Kidney (tissue), 14 donors: ENCODE data around the gene PHF1. TPM values are rescaled to one million over a fixed set of nuclear protein-coding genes. Genes with fewer than 3 reads are reported as not detected.

Source experiments
- DNase-seq, 5 donors: peaks; one replicate each; pipeline ENCODE4 v3.0.0-alpha.2; 2013 to 2020
- FAIRE-seq: peaks from 2 replicates; lab custom pipeline; 2012; peaks lifted over from hg19 to GRCh38; lab: Jason Lieb, UNC
- H3K27ac ChIP-seq, 2 donors: one replicate each; pipeline ENCODE4 v1.7.0; 2013; ENCODE audit warnings: low read depth in 2 of 2, low read length in 2 of 2, inconsistent platforms in 1 of 2
- H3K27me3 ChIP-seq: one replicate; pipeline ENCODE4 v1.7.1; 2013; ENCODE audit warnings: low read length, inconsistent platforms; ENCODE audit not compliant: control insufficient read depth, insufficient read depth
- H3K36me3 ChIP-seq, 3 donors: one replicate each; pipeline versions ENCODE4 v1.7.0 to v1.7.1; 2013; ENCODE audit warnings: low read length in 3 of 3, control low read depth in 1 of 3, inconsistent platforms in 1 of 3; ENCODE audit not compliant: insufficient read depth in 3 of 3, control insufficient read depth in 2 of 3
- H3K4me1 ChIP-seq, 3 donors: one replicate each; pipeline versions ENCODE4 v1.7.0 to v1.7.1; 2013; ENCODE audit warnings: low read length in 3 of 3, inconsistent platforms in 1 of 3, low read depth in 1 of 3; ENCODE audit not compliant: control insufficient read depth in 2 of 3, insufficient read depth in 2 of 3
- H3K4me3 ChIP-seq, 3 donors: one replicate each; pipeline versions ENCODE4 v1.7.0 to v1.8.1; 2013; ENCODE audit warnings: low read length in 3 of 3, control low read depth in 1 of 3, inconsistent platforms in 1 of 3
- H3K9ac ChIP-seq, 3 donors: one replicate each; pipeline versions ENCODE4 v1.7.0 to v1.7.1; 2013; ENCODE audit warnings: low read length in 3 of 3, control low read depth in 1 of 3, inconsistent platforms in 1 of 3
- H3K9me3 ChIP-seq, 3 donors: one replicate each; pipeline versions ENCODE4 v1.7.0 to v1.7.1; 2013; ENCODE audit warnings: low read length in 3 of 3, control low read depth in 1 of 3, inconsistent platforms in 1 of 3; ENCODE audit not compliant: control insufficient read depth in 2 of 3, insufficient read depth in 1 of 3
- CTCF ChIP-seq: IDR thresholded peaks from 3 replicates; pipeline ENCODE4 v1.5.1; 2012; ENCODE audit warnings: mild to moderate bottlenecking, moderate library complexity, borderline replicate concordance; ENCODE audit not compliant: insufficient read depth; ENCODE audit errors: extremely low read depth
- intact Hi-C: fragments of 100-400 bp; cut with DNase I; formaldehyde crosslinking; loops from one replicate; pipeline ENCODE4 v1.11.1; 2022
- polyA plus RNA-seq: library from polyadenylated mRNA; stranded (reverse); fragments of 350-450 nt; fragmentation: Illumina TruSeq; extraction: RNeasy Lipid Tissue Mini Kit (QIAGEN cat#74804); gene quantifications from one replicate; pipeline ENCODE4 v1.2.3, GENCODE V29; 2014; ENCODE audit warnings: low read depth, low replicate concordance; ENCODE audit not compliant: insufficient read depth
- total RNA-seq: library from RNA; stranded (reverse); fragmentation: NEBNext Ultra II Directional; extraction: Animal tissue kit (Norgen Biotek cat#: 25700); gene quantifications from one replicate; pipeline ENCODE4 v1.2.1, GENCODE V29; 2021
- donor health status: control.
- donor health status: control.
- donor health status: control.
- donor health status: control.
- donor health status: control.
- donor health status: DM: yes; HTN: yes; CAD: no.
- donor health status: Normal renal cell carcinoma (clear cell type).

The PHF1 gene
- total and polyA plus RNA-seq, 2 donors from 2014 or later: 63.8 to 87.6 TPM

GRCh38 chr6:33450434-33450833 is 39.6 kb downstream of the PHF1 start:
- Histone ChIP-seq H3K4me1 (peaks cover 0 to 9% (median 0%) of the 10 kb centered on the region in 3 donors), H3K9me3 (no peaks in the 10 kb centered on the region), H3K9ac (no peak overlapping the region), H3K4me3 (no peak overlapping the region), H3K27me3 (no peaks in the 10 kb centered on the region), H3K27ac (no peak overlapping the region), H3K36me3 (no peaks in the 10 kb centered on the region)
- no peak for TF ChIP-seq CTCF
- DNase-seq (no peak), FAIRE-seq (no peak)
- intact Hi-C loops: no loop called here

GRCh38 chr6:33451606-33452005 is 40.8 kb downstream of the PHF1 start:
- no peak overlapping the region for H3K27ac ChIP-seq
- H3K9me3 ChIP-seq: no peaks in the 10 kb centered on the region
- H3K9ac ChIP-seq: no peak overlapping the region
- intact Hi-C loops: no loop called here
- H3K4me3 ChIP-seq: no peak overlapping the region
- TF ChIP-seq CTCF: no peak
- H3K36me3 ChIP-seq: peaks cover 0 to 3% (median 0%) of the 10 kb centered on the region in 3 donors
- FAIRE-seq: no peak
- peak in 1 of 5 donors; percentile 39 for DNase-seq
- H3K27me3 ChIP-seq: no peaks in the 10 kb centered on the region
- peaks cover 0 to 9% (median 0%) of the 10 kb centered on the region in 3 donors for H3K4me1 ChIP-seq

GRCh38 chr6:33452496-33452895 is 41.7 kb downstream of the PHF1 start:
- FAIRE-seq: no peak
- Histone ChIP-seq H3K9me3 (no peaks in the 10 kb centered on the region), H3K4me3 (no peak overlapping the region), H3K4me1 (peaks cover 0 to 9% (median 0%) of the 10 kb centered on the region in 3 donors), H3K9ac (peak overlapping the region in 1 of 3 donors; percentile 19), H3K36me3 (peaks cover 0 to 3% (median 3%) of the 10 kb centered on the region in 3 donors), H3K27me3 (no peaks in the 10 kb centered on the region), H3K27ac (no peak overlapping the region)
- intact Hi-C loops: no loop called here
- no peak for TF ChIP-seq CTCF
- DNase-seq: peak in 1 of 5 donors; percentile 44

- no peak for DNase-seq
- H3K9me3 ChIP-seq: no peaks in the 10 kb centered on the region
- H3K27me3 ChIP-seq: no peaks in the 10 kb centered on the region
- H3K36me3 ChIP-seq: peaks cover 0 to 3% (median 3%) of the 10 kb centered on the region in 3 donors
- peak overlapping the region; percentile 87 to 95 (median 93) for H3K4me3 ChIP-seq
- H3K27ac ChIP-seq: peak overlapping the region in 1 of 2 donors; percentile 63
- FAIRE-seq: no peak
- H3K9ac ChIP-seq: peak overlapping the region; percentile 79 to 98 (median 81)
- intact Hi-C loops: no loop called here
- peaks cover 0 to 9% (median 0%) of the 10 kb centered on the region in 3 donors for H3K4me1 ChIP-seq
- no peak for TF ChIP-seq CTCF
Measured at GRCh38 chr6:33453393-33454008, 42.7 kb downstream of the PHF1 start.
